ENCODE measurements around the gene PCF11. TPM values are rescaled to one million over a fixed set of nuclear protein-coding genes. Genes with fewer than 3 reads are reported as not detected.

The PCF11 gene
- polyA plus RNA-seq (2012; ENCODE audit: insufficient read depth, insufficient read length, low read depth) = 78.5 TPM

- Histone ChIP-seq H3K36me3 (peaks cover 35% of the 10 kb centered on the region), H3K27me3 (no peaks in the 10 kb centered on the region), H3K4me3 (ENCODE audit: low read depth, low read length) (peak within 1 kb of the TSS; percentile 88), H3K9me3 (no peaks in the 10 kb centered on the region), H3K4me1 (no peaks in the 10 kb centered on the region)
- DNase-seq = no peak
- TF ChIP-seq CTCF (IDR thresholded peaks at IDR 0.05; ENCODE audit: low read depth, low read length) = no peak
These were observed at the start of gene PCF11 for GRCh38 chr11:83156996-83157593. TSS of gene PCF11 (plus strand) at chr11:83157131. CDS start at chr11:83157440, 309 bp downstream.

- H3K36me3 ChIP-seq = no peaks in the 10 kb centered on the region
- DNase-seq = no peak
- H3K4me3 ChIP-seq (ENCODE audit: low read depth, low read length) = no peak overlapping the region
- H3K4me1 ChIP-seq = no peaks in the 10 kb centered on the region
- H3K9me3 ChIP-seq = no peaks in the 10 kb centered on the region
- H3K27me3 ChIP-seq = no peaks in the 10 kb centered on the region
- TF ChIP-seq CTCF (IDR thresholded peaks at IDR 0.05; ENCODE audit: low read depth, low read length) = no peak
These were observed 44.0 kb upstream of the PCF11 start for GRCh38 chr11:83112886-83113285.

GRCh38 chr11:83115026-83115425 lies 41.9 kb upstream of the PCF11 start:
- H3K27me3 ChIP-seq = no peaks in the 10 kb centered on the region
- TF ChIP-seq CTCF (IDR thresholded peaks at IDR 0.05; ENCODE audit: low read depth, low read length) = no peak
- H3K9me3 ChIP-seq = no peaks in the 10 kb centered on the region
- H3K4me3 ChIP-seq (ENCODE audit: low read depth, low read length) = no peak overlapping the region
- no peaks in the 10 kb centered on the region; the same call in 1 of the 2 replicates for H3K4me1 ChIP-seq
- no peaks in the 10 kb centered on the region for H3K36me3 ChIP-seq
- no peak for DNase-seq

GRCh38 chr11:83115551-83115950 lies 41.4 kb upstream of the PCF11 start:
- no peaks in the 10 kb centered on the region for H3K27me3 ChIP-seq
- H3K36me3 ChIP-seq = no peaks in the 10 kb centered on the region
- H3K9me3 ChIP-seq = no peaks in the 10 kb centered on the region
- no peak for TF ChIP-seq CTCF (IDR thresholded peaks at IDR 0.05; ENCODE audit: low read depth, low read length)
- H3K4me1 ChIP-seq = no peaks in the 10 kb centered on the region; the same call in 1 of the 2 replicates
- no peak for DNase-seq
- no peak overlapping the region for H3K4me3 ChIP-seq (ENCODE audit: low read depth, low read length)

GRCh38 chr11:83116015-83116641 lies 40.8 kb upstream of the PCF11 start:
- no peaks in the 10 kb centered on the region for H3K36me3 ChIP-seq
- no peak for TF ChIP-seq CTCF (IDR thresholded peaks at IDR 0.05; ENCODE audit: low read depth, low read length)
- H3K27me3 ChIP-seq = no peaks in the 10 kb centered on the region
- no peak overlapping the region for H3K4me3 ChIP-seq (ENCODE audit: low read depth, low read length)
- H3K9me3 ChIP-seq = no peaks in the 10 kb centered on the region
- H3K4me1 ChIP-seq = no peaks in the 10 kb centered on the region; the same call in 1 of the 2 replicates
- DNase-seq = no peak

DNA sequence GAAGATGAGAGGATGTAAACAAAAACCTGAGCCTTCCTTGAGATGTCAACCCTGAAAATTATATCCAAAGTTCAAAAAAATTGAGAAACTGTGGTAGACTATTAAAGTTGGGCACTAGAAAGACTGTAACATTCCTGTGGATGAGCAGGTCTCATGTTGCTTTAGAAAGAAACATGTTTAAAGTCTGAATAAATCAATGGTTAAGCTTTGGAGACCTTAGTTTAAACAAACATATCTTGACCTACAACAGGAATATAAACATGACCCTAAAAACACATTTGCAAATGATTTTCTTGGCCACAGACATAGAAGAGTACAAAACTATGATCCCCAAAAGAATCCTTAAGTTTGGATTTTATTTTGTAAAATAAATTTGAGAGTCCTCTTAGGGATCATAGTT lies 38.1 kb upstream of the PCF11 start:
- Histone ChIP-seq H3K36me3 (no peaks in the 10 kb centered on the region), H3K4me3 (ENCODE audit: low read depth, low read length) (no peak overlapping the region), H3K9me3 (no peaks in the 10 kb centered on the region), H3K4me1 (no peaks in the 10 kb centered on the region; the same call in 1 of the 2 replicates), H3K27me3 (no peaks in the 10 kb centered on the region)
- DNase-seq = no peak
- TF ChIP-seq CTCF (IDR thresholded peaks at IDR 0.05; ENCODE audit: low read depth, low read length) = no peak
